Mucosa of descending colon (tissue), 3 donors: ENCODE measurements around the gene SLC13A2. TPM values are rescaled to one million over a fixed set of nuclear protein-coding genes. Genes with fewer than 3 reads are reported as not detected.

Experiments
- ATAC-seq: fragments of 200-7000 bp; cut with Tn5 transposase; one replicate; pipeline ENCODE4 v1.9.1; 2020; ENCODE audit warnings: mild to moderate bottlenecking, moderate library complexity
- DNase-seq, 3 donors: peaks; one replicate each; pipeline ENCODE4 v3.0.0-alpha.2; 2020
- H3K36me3 ChIP-seq: fragments of 200-600 bp; one replicate; pipeline ENCODE4 v1.8.0; 2021; ENCODE audit warnings: low read depth, mild to moderate bottlenecking
- H3K4me1 ChIP-seq: fragments of 200-600 bp; one replicate; pipeline ENCODE4 v1.8.0; 2021; ENCODE audit warnings: low read depth, mild to moderate bottlenecking
- H3K4me3 ChIP-seq: fragments of 200-600 bp; one replicate; pipeline ENCODE4 v1.8.0; 2021; ENCODE audit warnings: mild to moderate bottlenecking
- H3K9me3 ChIP-seq: fragments of 200-600 bp; one replicate; pipeline ENCODE4 v1.8.0; 2021; ENCODE audit warnings: mild to moderate bottlenecking
- intact Hi-C, 2 donors: fragments of 100-400 bp; cut with DNase I in 1 of 2; cut with micrococcal nuclease in 1 of 2; formaldehyde crosslinking; loops; one replicate each; pipeline versions ENCODE4 v1.11.0 to v1.11.1; 2022; cut with DNase I, micrococcal nuclease
- total RNA-seq, 3 donors: library from RNA; stranded (reverse); fragmentation: NEBNext Ultra II Directional in 2 of 3; extraction: Animal tissue kit (Norgen Biotek cat#: 25700) in 2 of 3; gene quantifications; one replicate each; pipeline versions ENCODE4 v1.2.1 to v1.2.4, GENCODE V29; 2021 to 2023
- TF ChIP-seq, protein P1 (sequence below): fragments of 200-600 bp; IDR thresholded peaks from one replicate; pipeline ENCODE4 v1.8.0; 2022; ENCODE audit warnings: antibody characterized with exemption, mild to moderate bottlenecking
- donor health status: DM: no; HTN: no; CAD: no; lungs with moderate emphysema.
- donor health status: DM: no; HTN: no; CAD: no.
- donor health status: DM: no; HTN: yes; CAD: no.

Gene SLC13A2
- total RNA-seq, 3 donors from 2014 or later, result 14.9 to 87.0 (median 17.1) TPM

DNA sequence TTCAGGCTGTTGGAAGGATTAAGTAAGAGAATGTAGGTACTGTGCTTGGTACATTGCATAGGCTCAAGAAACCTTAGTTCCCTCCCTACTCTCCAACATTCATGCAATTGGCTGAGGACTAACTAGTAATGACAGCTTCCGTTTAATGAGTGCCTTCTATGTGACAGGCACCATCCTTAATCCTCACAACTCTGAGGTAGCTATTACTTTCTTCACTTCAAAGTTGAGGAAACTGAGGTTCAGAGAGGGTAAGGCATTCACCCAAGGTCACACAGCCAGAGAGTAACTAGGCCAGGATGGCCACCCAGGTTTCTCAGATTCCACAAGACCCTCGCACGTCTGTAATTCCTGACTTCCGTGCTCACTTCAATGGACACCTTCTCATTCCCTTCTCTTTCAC lies 56.8 kb downstream of the SLC13A2 start:
- TF ChIP-seq, protein P1, sequence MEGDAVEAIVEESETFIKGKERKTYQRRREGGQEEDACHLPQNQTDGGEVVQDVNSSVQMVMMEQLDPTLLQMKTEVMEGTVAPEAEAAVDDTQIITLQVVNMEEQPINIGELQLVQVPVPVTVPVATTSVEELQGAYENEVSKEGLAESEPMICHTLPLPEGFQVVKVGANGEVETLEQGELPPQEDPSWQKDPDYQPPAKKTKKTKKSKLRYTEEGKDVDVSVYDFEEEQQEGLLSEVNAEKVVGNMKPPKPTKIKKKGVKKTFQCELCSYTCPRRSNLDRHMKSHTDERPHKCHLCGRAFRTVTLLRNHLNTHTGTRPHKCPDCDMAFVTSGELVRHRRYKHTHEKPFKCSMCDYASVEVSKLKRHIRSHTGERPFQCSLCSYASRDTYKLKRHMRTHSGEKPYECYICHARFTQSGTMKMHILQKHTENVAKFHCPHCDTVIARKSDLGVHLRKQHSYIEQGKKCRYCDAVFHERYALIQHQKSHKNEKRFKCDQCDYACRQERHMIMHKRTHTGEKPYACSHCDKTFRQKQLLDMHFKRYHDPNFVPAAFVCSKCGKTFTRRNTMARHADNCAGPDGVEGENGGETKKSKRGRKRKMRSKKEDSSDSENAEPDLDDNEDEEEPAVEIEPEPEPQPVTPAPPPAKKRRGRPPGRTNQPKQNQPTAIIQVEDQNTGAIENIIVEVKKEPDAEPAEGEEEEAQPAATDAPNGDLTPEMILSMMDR, result no peak
- Histone ChIP-seq H3K4me1 (peaks cover 23% of the 10 kb centered on the region), H3K9me3 (no peaks in the 10 kb centered on the region), H3K4me3 (no peak overlapping the region), H3K36me3 (no peaks in the 10 kb centered on the region)
- intact Hi-C loops, result no loop called here
- ATAC-seq, result no peak
- DNase-seq, result peak in 1 of 3 donors; percentile 6

DNA sequence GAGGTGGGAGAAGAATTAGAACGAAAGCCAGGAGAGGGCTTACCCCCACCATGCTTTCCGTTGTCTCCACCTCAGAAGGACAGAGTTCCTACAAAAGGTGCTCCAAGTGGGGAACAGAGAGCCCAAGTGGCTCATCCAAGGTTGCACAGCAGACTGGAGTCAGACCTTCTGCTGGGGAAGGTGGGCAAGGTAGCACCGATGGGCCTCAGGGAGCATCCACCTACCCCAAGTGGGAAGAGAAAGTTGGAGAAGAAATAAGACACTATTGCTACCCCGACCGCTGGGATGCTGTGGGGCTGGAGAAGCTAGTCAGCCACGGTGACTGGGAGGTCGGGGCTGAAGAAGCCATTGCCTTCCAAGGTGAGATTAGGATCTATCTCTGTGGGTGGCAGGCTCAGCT lies 57.5 kb downstream of the SLC13A2 start:
- no peak for ATAC-seq
- Histone ChIP-seq H3K9me3 (no peaks in the 10 kb centered on the region), H3K36me3 (no peaks in the 10 kb centered on the region), H3K4me1 (peaks cover 24% of the 10 kb centered on the region), H3K4me3 (no peak overlapping the region)
- intact Hi-C loops, result no loop called here
- DNase-seq, result no peak
- TF ChIP-seq, protein P1, result no peak

DNA sequence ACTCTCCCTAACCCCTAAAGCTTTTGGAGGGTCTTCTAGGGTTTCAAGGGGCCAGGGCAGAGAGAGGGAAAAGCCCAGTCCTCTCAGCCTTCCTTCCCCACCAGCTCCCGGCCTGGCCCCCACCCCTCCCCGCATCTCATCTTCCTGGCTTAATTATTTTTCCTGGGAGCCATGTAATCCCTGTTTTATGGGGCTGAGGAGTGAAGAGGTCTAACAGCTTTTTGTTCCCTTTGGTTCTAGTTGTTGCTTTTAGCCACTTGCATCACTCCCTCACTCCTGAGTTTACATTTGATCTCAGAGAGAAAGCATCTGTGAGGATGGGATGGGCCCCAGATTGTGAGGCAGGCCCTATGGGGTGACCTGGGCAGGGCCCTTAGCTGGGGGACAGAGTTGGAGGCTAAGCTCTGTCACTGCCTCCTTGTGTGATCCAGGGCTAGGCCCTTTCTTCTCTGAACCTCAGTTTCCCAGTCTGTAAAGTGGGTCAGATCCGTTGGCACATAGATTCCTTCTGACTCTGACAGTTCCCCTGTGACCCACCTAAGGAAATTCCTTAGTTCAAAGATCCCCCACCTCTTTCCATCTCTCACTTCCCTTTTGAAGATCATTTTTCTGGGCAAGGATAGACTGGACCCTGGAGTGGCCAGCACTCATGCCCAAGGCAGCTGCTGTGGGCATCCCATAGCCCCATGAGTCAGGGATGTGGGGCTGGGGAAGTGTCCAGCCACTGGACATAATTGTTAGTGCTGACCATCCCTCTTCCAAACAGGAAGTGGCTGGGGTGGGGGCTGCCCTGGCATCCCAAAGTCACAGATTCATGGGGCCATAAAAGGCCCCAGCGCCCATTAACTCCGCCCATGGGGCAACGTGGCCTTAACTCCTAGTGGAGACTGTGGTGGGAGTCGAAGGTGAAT lies 58.9 kb downstream of the SLC13A2 start:
- Histone ChIP-seq H3K4me1 (peaks cover 27% of the 10 kb centered on the region), H3K9me3 (no peaks in the 10 kb centered on the region), H3K4me3 (no peak overlapping the region), H3K36me3 (no peaks in the 10 kb centered on the region)
- TF ChIP-seq, protein P1, result no peak
- DNase-seq, result no peak
- intact Hi-C loops, result no loop called here
- no peak for ATAC-seq

DNA sequence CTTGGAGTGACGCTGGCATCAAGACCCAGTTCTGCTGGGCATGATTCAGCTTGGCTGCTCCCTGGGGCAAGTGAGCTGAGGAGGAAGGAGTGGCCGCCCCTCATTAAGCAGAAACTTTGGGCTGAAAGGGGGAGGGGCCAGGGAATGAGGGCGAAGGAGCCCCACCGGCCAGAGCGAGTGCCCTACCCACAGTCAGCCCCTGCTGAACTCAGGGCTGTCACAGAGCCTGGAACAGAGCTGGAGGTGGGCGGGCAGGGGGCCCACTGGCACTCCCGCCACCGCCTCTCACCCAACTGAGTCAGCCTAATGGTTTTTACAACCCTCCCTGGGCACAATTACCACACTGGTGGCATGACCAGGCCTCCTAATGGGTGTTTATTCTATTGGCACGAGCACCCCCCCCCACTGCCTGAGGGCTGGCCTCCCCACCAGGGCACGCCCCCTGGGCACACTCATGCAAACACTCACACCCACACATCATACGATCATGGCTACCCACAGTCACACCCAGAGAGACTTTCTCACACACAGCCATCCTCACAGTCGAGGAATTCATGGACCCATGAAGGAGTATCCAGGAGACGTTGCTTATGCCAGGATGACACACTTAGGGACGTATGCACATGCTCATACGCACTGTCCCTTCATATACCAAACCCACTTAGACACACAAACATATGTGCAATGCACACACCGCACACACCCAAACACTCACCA lies 59.8 kb downstream of the SLC13A2 start:
- ATAC-seq (peak; percentile 55), DNase-seq (peak; percentile 52 to 59 (median 55))
- Histone ChIP-seq H3K4me1 (peaks cover 22% of the 10 kb centered on the region), H3K36me3 (no peaks in the 10 kb centered on the region), H3K4me3 (no peak overlapping the region), H3K9me3 (no peaks in the 10 kb centered on the region)
- intact Hi-C loops, result no loop called here
- TF ChIP-seq, protein P1, result no peak

DNA sequence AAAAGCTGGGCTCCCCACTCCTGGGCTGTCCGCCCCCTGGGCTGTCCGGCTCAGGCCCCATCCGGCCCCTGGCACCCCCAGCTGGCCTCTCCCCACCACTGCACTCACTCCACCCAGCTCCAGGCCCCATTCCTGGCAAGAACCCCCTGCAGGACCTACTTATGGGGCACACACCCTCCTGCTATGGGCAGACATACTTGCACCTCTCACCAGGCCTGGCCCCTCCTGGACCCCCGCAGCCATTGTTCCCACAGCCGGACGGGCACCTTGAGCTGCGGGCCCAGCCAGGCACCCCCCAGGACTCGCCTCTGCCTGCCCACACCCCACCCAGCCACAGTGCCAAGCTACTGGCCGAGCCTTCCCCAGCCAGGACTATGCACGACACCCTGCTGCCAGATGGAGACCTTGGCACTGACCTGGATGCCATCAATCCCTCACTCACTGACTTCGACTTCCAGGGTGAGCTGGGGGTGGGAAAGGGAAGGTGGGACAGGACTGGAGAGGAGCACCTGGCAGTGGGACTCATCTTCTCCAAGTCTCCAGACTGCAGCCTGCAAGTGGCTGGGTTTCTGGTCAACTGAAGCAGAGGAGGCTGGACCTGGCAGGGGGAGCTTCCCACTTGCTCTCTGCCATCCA lies 61.4 kb downstream of the SLC13A2 start:
- ATAC-seq, result no peak
- TF ChIP-seq, protein P1, result no peak
- peak in 2 of 3 donors; percentile 35 to 38 for DNase-seq
- Histone ChIP-seq H3K4me1 (peaks cover 17% of the 10 kb centered on the region), H3K4me3 (no peak overlapping the region), H3K36me3 (no peaks in the 10 kb centered on the region), H3K9me3 (no peaks in the 10 kb centered on the region)
- intact Hi-C loops, result loop anchor here in 1 of 2 donors (5.0 kb wide), 1 partner anchor 38 kb away; no protein-coding TSS in a partner anchor
